ENCODE measurements around the gene GGTLC1. TPM values are rescaled to one million over a fixed set of nuclear protein-coding genes. Genes with fewer than 3 reads are reported as not detected.

The GGTLC1 gene
- total RNA-seq, 3 donors from 2014 or later = not detected

DNA sequence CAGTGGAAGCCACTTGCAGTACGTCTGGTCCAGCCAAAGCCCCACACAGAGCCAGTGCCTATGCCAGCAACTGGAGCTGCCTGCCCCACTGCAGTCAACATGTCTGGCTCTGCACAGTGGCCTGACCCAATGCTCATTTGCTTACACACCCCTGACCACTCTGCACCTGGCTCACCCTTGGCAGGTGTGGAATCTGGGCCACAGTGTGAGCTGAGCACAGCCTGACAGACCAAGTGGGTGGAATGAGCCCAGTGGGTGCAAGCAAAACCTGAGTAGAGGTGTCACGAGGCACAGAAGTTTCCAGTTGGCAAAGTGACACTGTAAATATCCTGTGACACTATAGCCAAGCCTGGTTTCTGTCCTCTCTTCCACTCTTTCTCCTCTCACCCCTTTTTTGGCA lies 49.5 kb downstream of the GGTLC1 start:
- H3K27ac ChIP-seq = no peak overlapping the region
- DNase-seq (ENCODE audit: low spot score in 2 of 2) = no peak
- intact Hi-C loops (cut with DNase I; ENCODE audit: low total_unique reads) = loop anchor here (5.0 kb wide), 1 partner anchor 588 kb away; no protein-coding TSS in a partner anchor
- TF ChIP-seq POLR2A (IDR thresholded peaks at IDR 0.05) (no peak), POLR2AphosphoS5 (IDR thresholded peaks at IDR 0.05) (no peak)
- TF ChIP-seq, protein P1, sequence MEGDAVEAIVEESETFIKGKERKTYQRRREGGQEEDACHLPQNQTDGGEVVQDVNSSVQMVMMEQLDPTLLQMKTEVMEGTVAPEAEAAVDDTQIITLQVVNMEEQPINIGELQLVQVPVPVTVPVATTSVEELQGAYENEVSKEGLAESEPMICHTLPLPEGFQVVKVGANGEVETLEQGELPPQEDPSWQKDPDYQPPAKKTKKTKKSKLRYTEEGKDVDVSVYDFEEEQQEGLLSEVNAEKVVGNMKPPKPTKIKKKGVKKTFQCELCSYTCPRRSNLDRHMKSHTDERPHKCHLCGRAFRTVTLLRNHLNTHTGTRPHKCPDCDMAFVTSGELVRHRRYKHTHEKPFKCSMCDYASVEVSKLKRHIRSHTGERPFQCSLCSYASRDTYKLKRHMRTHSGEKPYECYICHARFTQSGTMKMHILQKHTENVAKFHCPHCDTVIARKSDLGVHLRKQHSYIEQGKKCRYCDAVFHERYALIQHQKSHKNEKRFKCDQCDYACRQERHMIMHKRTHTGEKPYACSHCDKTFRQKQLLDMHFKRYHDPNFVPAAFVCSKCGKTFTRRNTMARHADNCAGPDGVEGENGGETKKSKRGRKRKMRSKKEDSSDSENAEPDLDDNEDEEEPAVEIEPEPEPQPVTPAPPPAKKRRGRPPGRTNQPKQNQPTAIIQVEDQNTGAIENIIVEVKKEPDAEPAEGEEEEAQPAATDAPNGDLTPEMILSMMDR (IDR thresholded peaks at IDR 0.05) = no peak
- no peak overlapping the region for H3K4me3 ChIP-seq
- H3K4me1 ChIP-seq = no peaks in the 10 kb centered on the region
- peaks cover 0 to 7% of the 10 kb centered on the region in 2 donors for H3K9me3 ChIP-seq
- no peaks in the 10 kb centered on the region for H3K36me3 ChIP-seq
- H3K27me3 ChIP-seq = peaks cover 0 to 3% of the 10 kb centered on the region in 2 donors

DNA sequence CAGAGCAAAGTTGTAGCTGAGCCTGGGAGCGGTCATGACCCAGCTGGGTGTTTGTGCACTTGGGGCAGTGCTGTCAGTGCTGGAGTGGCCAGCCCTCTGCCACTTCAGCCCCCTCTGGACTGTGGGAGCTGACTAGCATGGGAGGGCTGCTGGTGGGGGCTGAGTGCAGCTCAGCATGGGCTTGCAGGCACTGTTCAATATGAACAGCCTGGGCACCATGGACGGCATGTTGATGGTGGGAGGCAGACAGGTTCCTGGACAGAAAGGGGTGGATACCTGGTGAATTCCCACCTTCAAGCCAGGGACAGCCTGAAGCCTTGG lies 50.5 kb downstream of the GGTLC1 start:
- no peaks in the 10 kb centered on the region for H3K36me3 ChIP-seq
- H3K4me1 ChIP-seq = no peaks in the 10 kb centered on the region
- TF ChIP-seq, protein P1 (IDR thresholded peaks at IDR 0.05) = no peak
- TF ChIP-seq POLR2AphosphoS5 (IDR thresholded peaks at IDR 0.05) = no peak
- no peak for TF ChIP-seq POLR2A (IDR thresholded peaks at IDR 0.05)
- no peak overlapping the region for H3K27ac ChIP-seq
- no peak overlapping the region for H3K4me3 ChIP-seq
- H3K27me3 ChIP-seq = peaks cover 0 to 3% of the 10 kb centered on the region in 2 donors
- peaks cover 0 to 7% of the 10 kb centered on the region in 2 donors for H3K9me3 ChIP-seq
- intact Hi-C loops (cut with DNase I; ENCODE audit: low total_unique reads) = loop anchor here (5.0 kb wide), 1 partner anchor 589 kb away; no protein-coding TSS in a partner anchor
- DNase-seq (ENCODE audit: low spot score in 2 of 2) = no peak

DNA sequence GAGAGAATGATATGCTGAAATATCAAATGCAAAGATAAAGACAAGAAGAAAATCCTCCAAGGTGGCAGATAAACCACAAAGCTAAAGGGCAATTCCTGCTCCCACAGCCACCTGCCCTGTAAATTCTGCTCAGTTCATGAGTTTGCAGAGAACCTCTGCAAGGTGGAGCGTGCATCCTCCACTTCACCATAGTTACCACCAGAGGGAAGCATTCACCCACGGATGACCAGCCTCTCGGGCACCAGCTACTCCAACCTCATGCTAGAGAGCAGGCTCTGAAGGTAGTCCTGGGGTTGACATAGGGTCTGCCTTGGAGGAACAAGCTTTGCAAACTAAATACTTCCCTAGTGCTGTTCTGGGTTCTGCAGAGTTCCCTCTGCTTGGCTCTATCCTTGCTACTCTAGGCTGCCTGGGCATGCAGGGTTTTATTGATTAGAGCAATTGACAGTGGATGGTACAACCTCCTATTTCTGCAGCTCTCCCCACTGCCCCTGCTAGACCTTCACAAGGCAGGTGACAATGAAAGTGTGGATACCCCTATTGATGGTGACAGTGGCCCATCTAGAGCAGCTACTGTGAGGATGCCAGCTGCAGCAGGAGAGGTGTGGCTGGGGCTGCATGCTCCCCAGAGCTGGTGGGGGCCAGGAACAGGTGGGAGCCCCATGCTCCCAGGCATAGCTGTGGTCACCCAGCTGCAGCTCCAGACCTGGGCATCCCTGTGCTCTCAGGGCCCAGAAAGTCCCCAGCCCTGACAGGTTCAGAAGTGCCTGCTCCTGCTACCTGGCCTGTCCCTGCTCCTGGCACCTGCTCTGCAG lies 51.1 kb downstream of the GGTLC1 start:
- Histone ChIP-seq H3K27ac (no peak overlapping the region), H3K9me3 (peaks cover 0 to 7% of the 10 kb centered on the region in 2 donors), H3K4me1 (no peaks in the 10 kb centered on the region), H3K27me3 (peaks cover 0 to 3% of the 10 kb centered on the region in 2 donors), H3K4me3 (no peak overlapping the region), H3K36me3 (no peaks in the 10 kb centered on the region)
- TF ChIP-seq, protein P1 (IDR thresholded peaks at IDR 0.05) = peak; percentile 30 to 65 (median 59)
- TF ChIP-seq POLR2A (IDR thresholded peaks at IDR 0.05) = no peak
- intact Hi-C loops (cut with DNase I; ENCODE audit: low total_unique reads) = loop anchor here (5.0 kb wide), 1 partner anchor 590 kb away; no protein-coding TSS in a partner anchor
- peak in 1 of 2 donors; percentile 24 for DNase-seq (ENCODE audit: low spot score in 2 of 2)

Other genes with a start within 250 kb of the GGTLC1 start
- gene CST1, start 237.8 kb downstream of the GGTLC1 start, total RNA-seq = not detected
- not detected for gene CST2, start 162.1 kb downstream of the GGTLC1 start, total RNA-seq
- not detected for gene CST5, start 109.0 kb downstream of the GGTLC1 start, total RNA-seq

All from breast epithelium (tissue), 4 donors.